ENCODE measurements around the gene CASZ1.

- TF ChIP-seq POLR2A (IDR thresholded peaks at IDR 0.05) (no peak), CTCF (IDR thresholded peaks at IDR 0.05) (no peak), EP300 (IDR thresholded peaks at IDR 0.05) (no peak)
Measured at GRCh38 chr1:10751561-10752085, 44.8 kb downstream of the CASZ1 start.
